Common myeloid progenitor, CD34-positive (primary cell): ENCODE data around the gene STX19.

Experiments
- CTCF ChIA-PET: fragments of 350-600 bp; sonication (Branson Sonifier 250); formaldehyde crosslinking; loops from one replicate; lab custom pipeline; 2021; ENCODE audit warnings: antibody characterized with exemption; lab: Charles Lee
- POLR2A ChIA-PET: fragments of 350-600 bp; sonication (Branson Sonifier 250); formaldehyde crosslinking; loops from one replicate; lab custom pipeline; 2021; ENCODE audit warnings: antibody characterized with exemption; lab: Charles Lee
- DNase-seq, 3 donors: peaks; one replicate each; pipeline versions ENCODE4 v3.0.0 to v3.0.0-alpha.2; 2013
- H3K27ac ChIP-seq, 2 experiments: 1 replicate in 1 of 2; 2 replicates in 1 of 2; pipeline ENCODE4 v1.7.0; 2013; ENCODE audit warnings: inconsistent platforms in 2 of 2, low read length in 2 of 2, mild to moderate bottlenecking in 2 of 2, low read depth in 1 of 2, moderate library complexity in 1 of 2; ENCODE audit not compliant: severe bottlenecking in 2 of 2, insufficient read depth in 1 of 2, poor library complexity in 1 of 2
- H3K27me3 ChIP-seq, 5 experiments: replicated peaks in 2 of 5; 1 replicate in 3 of 5; 2 replicates in 2 of 5; pipeline versions ENCODE4 v1.6.1 to v1.7.0; 2013; ENCODE audit warnings: low read length in 4 of 5, mild to moderate bottlenecking in 2 of 5, moderate library complexity in 2 of 5, inconsistent platforms in 1 of 5; ENCODE audit not compliant: insufficient read depth in 5 of 5, control insufficient read depth in 4 of 5
- H3K36me3 ChIP-seq, 4 experiments: 1 replicate in 2 of 4; 2 replicates in 2 of 4; pipeline versions ENCODE4 v1.6.1 to v1.7.0; 2013; ENCODE audit warnings: low read length in 3 of 4, control low read depth in 1 of 4, mild to moderate bottlenecking in 1 of 4; ENCODE audit not compliant: control insufficient read depth in 4 of 4, insufficient read depth in 4 of 4
- H3K4me1 ChIP-seq, 4 experiments: 1 replicate in 3 of 4; 2 replicates in 1 of 4; pipeline versions ENCODE4 v1.6.1 to v1.7.1; 2013; ENCODE audit warnings: low read length in 3 of 4, mild to moderate bottlenecking in 3 of 4, control low read depth in 1 of 4, inconsistent platforms in 1 of 4, moderate library complexity in 1 of 4; ENCODE audit not compliant: control insufficient read depth in 4 of 4, insufficient read depth in 4 of 4; ENCODE audit errors: control extremely low read depth in 1 of 4
- H3K4me3 ChIP-seq, 7 experiments: 1 replicate in 4 of 7; 2 replicates in 3 of 7; pipeline versions ENCODE4 v1.5.1 to v1.7.0; 2013; ENCODE audit warnings: mild to moderate bottlenecking in 7 of 7, low read length in 6 of 7, moderate library complexity in 6 of 7, inconsistent platforms in 2 of 7, low read depth in 2 of 7, control low read depth in 1 of 7; ENCODE audit not compliant: insufficient read depth in 4 of 7, control insufficient read depth in 1 of 7; ENCODE audit errors: extremely low read depth in 1 of 7
- H3K9me3 ChIP-seq, 5 experiments: 1 replicate in 4 of 5; 2 replicates in 1 of 5; pipeline versions ENCODE4 v1.6.1 to v1.7.1; 2013; ENCODE audit warnings: low read length in 4 of 5, mild to moderate bottlenecking in 2 of 5, inconsistent platforms in 1 of 5, low read depth in 1 of 5, moderate library complexity in 1 of 5; ENCODE audit not compliant: control insufficient read depth in 4 of 5, insufficient read depth in 2 of 5; ENCODE audit errors: control extremely low read depth in 1 of 5
- WGBS: methylation state at CpG from one replicate; pipeline ENCODE4 v1.1.5; 2013; ENCODE audit not compliant: insufficient coverage; 5-methylcytosine and 5-hydroxymethylcytosine counted together

Gene STX19

GRCh38 chr3:93983408-93983807, 45.0 kb downstream of the STX19 start:
- ChIA-PET CTCF (no interaction called here), POLR2A (no interaction called here)
- H3K36me3 ChIP-seq: no peaks in the 10 kb centered on the region
- no peak overlapping the region for H3K4me3 ChIP-seq
- H3K27me3 ChIP-seq: no peaks in the 10 kb centered on the region
- no peak overlapping the region for H3K27ac ChIP-seq
- H3K9me3 ChIP-seq: no peaks in the 10 kb centered on the region
- H3K4me1 ChIP-seq: peaks cover 0 to 13% (median 9%) of the 10 kb centered on the region in 4 experiments
- no peak for DNase-seq
- 100% methylated on average over 1 of the region's 3 CpGs for WGBS

- no peak overlapping the region for H3K27ac ChIP-seq
- H3K36me3 ChIP-seq: no peaks in the 10 kb centered on the region
- CTCF ChIA-PET: interaction anchor here (1.7 kb wide), 1 partner anchor 32 kb away, joined by 4 read pairs; no protein-coding TSS in a partner anchor
- peaks cover 0 to 22% (median 10%) of the 10 kb centered on the region in 4 experiments for H3K4me1 ChIP-seq
- WGBS: 97% methylated on average over 10 of the region's 13 CpGs
- no peak for DNase-seq
- H3K27me3 ChIP-seq: no peaks in the 10 kb centered on the region
- H3K4me3 ChIP-seq: no peak overlapping the region
- no peaks in the 10 kb centered on the region for H3K9me3 ChIP-seq
- POLR2A ChIA-PET: no interaction called here
Measured at GRCh38 chr3:93981649-93982048, 46.7 kb downstream of the STX19 start.

DNA sequence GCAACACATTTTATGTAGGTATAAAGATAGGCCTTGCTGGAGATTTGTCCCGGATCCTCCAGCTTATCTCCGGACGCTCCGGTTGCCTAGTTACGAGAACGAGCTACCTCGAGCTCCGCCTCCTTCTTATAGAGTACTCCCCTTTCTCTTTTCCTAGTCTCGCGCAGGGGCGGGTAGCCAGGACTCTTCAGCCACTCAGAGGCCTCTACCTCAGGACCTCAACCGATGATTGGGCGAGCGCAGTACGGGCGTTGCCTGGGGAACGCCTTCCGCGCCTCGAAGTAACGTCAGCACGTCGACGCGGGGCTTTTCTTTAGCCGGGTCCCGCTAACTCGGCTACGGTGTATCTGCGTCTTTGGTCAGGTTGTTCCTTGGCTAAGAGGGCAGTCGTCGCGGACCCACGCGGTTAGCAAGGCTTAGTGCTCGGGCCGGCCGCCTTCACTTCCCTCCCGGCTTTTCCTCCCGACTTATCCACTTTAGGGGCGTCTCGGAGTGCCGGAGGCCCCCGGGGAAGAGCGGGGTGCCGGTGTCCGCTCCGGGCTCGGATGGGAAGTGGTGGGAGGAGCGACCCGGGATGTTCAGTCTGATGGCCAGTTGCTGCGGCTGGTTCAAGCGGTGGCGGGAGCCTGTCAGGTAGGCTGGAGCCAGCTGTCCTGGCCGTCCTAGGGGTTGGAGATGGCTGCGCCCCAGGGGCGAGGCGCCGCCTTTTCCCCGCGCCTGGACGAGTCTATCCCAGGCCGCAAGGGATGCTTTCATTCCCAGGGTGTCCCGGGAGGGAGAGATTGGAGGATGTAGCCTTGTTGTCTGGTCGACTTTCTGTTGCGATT, 48.3 kb downstream of the STX19 start, which contains the start of gene ARL13B:
ARL13B (plus strand) TSS at position 306 of the 827 bp plus-strand sequence; CDS start at position 575, 269 bp downstream.
- Histone ChIP-seq H3K36me3 (no peaks in the 10 kb centered on the region), H3K4me3 (peak within 1 kb of the TSS; percentile 80 to 97 (median 89)), H3K4me1 (peaks cover 0 to 22% (median 10%) of the 10 kb centered on the region in 4 experiments), H3K27me3 (no peaks in the 10 kb centered on the region), H3K9me3 (no peaks in the 10 kb centered on the region), H3K27ac (peak within 1 kb of the TSS; percentile 79 to 93)
- DNase-seq: peak; percentile 97 to 98 (median 98)
- ChIA-PET CTCF (interaction anchor here (1.4 kb wide), 1 partner anchor 9 kb away, joined by 5 read pairs; no protein-coding TSS in a partner anchor), POLR2A (no interaction called here)
- under 1% methylated on average over 47 of the region's 66 CpGs for WGBS

DNA sequence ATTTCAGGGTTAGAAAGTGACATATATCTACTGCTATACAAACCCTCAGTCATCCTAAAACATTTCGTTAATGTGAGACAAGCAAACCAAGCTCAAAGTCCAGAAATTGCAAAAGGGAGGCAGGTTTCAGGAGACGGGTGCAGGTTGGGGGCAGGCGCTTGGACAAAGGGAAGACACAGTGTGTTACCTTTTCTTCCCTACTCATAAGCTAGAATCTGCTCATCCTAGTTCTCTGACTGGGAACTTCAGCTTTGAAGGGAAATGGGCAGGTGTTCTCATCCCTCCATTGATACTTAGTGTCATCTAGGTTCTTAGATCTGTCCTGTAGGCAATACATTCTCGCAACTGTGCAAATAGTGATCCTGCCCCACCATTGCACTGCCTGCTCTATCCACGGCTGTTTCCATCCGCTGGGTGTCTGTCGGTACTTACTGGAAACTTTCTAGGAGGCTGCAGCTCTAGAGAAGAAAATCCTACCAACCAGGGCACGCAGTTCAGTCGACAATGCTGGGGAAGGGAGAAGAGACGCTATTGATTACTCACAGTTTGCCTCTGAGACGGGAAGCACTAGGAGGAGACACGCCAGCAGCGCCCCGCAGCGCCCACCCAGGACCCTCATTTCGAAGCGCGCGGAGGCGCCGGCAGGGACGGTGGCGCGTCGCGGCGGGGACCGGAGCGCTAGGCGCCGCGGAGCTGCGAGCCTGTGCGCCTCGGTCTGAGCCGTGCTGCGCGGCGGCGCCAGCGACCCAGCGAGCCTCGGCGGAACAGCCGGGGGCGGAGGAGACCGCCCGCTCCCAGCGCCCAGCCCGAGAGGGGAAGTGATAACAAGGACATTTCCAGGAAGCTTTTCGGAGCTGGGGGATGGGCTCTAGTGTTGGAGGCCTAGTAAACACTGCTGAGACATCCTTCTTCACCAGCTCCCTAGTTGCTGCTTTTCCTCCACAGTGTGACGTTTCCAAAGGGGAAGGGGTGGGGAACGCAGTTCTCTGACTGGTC, 55.0 kb downstream of the STX19 start, which contains the start of gene PROS1:
PROS1 (minus strand) TSS at position 766 of the 996 bp plus-strand sequence; CDS start at position 619, 147 bp downstream.
- CTCF ChIA-PET: interaction anchor here (1.0 to 1.6 kb wide), 3 partner anchors 21 to 97 kb away, joined by 3 read pairs; partner anchors contain the start of genes DHFR2 and NSUN3
- peak; percentile 55 to 77 (median 71) for DNase-seq
- under 1% methylated on average over 37 of the region's 53 CpGs for WGBS
- no peaks in the 10 kb centered on the region for H3K27me3 ChIP-seq
- H3K4me1 ChIP-seq: peaks cover 3 to 19% (median 12%) of the 10 kb centered on the region in 4 experiments
- no peaks in the 10 kb centered on the region for H3K9me3 ChIP-seq
- peak within 1 kb of the TSS; percentile 50 to 85 (median 74) for H3K4me3 ChIP-seq
- H3K27ac ChIP-seq: peak within 1 kb of the TSS in 1 of 2 experiments; percentile 46
- no peaks in the 10 kb centered on the region for H3K36me3 ChIP-seq
- POLR2A ChIA-PET: no interaction called here

DNA sequence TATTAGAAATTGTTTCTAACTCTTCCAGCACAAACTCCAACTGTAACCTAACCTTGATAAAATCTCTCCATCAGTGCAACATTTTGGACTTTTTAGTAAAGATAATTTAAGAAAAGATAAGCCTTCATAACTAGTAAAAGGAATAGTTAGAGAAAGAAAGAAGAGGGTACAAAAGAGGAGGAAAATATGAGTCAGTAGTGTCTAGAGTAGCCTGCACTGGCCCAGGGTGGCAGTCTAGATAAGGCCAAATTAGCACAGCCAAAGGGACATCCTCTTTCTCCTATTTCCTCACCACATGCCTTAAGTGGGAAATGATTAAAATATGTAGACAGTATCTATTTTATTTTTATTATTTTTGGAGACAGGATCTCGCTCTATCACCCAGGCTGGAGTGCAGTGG, 58.4 kb downstream of the STX19 start:
- DNase-seq: peak in 2 of 3 donors; percentile 17 to 21
- ChIA-PET POLR2A (no interaction called here), CTCF (no interaction called here)
- H3K27me3 ChIP-seq: no peaks in the 10 kb centered on the region
- H3K36me3 ChIP-seq: no peaks in the 10 kb centered on the region
- H3K9me3 ChIP-seq: no peaks in the 10 kb centered on the region
- no peak overlapping the region for H3K27ac ChIP-seq
- 83% methylated on average over 1 of the region's 1 CpG for WGBS
- H3K4me1 ChIP-seq: peaks cover 3 to 13% (median 9%) of the 10 kb centered on the region in 4 experiments
- H3K4me3 ChIP-seq: no peak overlapping the region

DNA sequence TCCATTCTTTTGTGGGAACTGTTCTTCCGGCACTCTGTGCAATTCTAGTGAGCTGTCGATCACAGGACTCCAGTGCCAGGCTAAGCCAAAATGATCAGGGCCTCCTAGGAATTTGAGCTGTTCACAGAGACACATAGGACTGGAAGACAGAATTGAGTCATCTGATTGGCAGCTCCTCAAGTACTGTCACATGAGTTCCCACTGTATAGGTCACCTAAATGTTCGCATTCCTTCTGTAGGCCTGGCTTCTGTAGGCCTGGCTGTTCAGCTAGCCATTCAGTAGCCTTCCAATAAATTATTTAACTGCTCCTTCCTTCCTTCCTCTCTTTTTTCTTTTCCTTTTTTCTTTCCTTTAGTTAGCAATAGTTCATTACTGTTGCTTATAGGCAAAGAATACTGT, 59.0 kb downstream of the STX19 start:
- Histone ChIP-seq H3K27me3 (no peaks in the 10 kb centered on the region), H3K4me3 (no peak overlapping the region), H3K27ac (no peak overlapping the region), H3K36me3 (no peaks in the 10 kb centered on the region), H3K4me1 (peaks cover 3 to 13% (median 9%) of the 10 kb centered on the region in 4 experiments), H3K9me3 (no peaks in the 10 kb centered on the region)
- no peak for DNase-seq
- ChIA-PET CTCF (no interaction called here), POLR2A (no interaction called here)
- 79% methylated on average over 3 of the region's 3 CpGs for WGBS
